ENCODE measurements around the gene ETV5.
"Not testable (repeated sequence)": the region's sequence is repeated elsewhere in the genome, so short reads cannot be mapped to it uniquely, and the experiment has no call there.

The ETV5 gene

GRCh38 chr3:186044427-186044826 lies 64.5 kb downstream of the ETV5 start:
- DNase-seq (ENCODE audit: insufficient read length, low spot score) = no peak
- TF ChIP-seq POU2F2 (IDR thresholded peaks at IDR 0.05; ENCODE audit: low read depth, low read length) (no peak), PAX5 (IDR thresholded peaks at IDR 0.05; ENCODE audit: insufficient read depth, low read length, severe bottlenecking) (no peak), POLR2AphosphoS5 (IDR thresholded peaks at IDR 0.05; ENCODE audit: low read depth, low read length) (no peak), POLR2A (IDR thresholded peaks at IDR 0.05; ENCODE audit: low read depth, low read length) (no peak), SPI1 (IDR thresholded peaks at IDR 0.05; ENCODE audit: low read depth, low read length) (no peak), TAF1 (IDR thresholded peaks at IDR 0.05; ENCODE audit: low read depth, low read length) (no peak)
- FAIRE-seq = no peak

GRCh38 chr3:186042521-186043202 lies 66.2 kb downstream of the ETV5 start:
- TF ChIP-seq TAF1 (IDR thresholded peaks at IDR 0.05; ENCODE audit: low read depth, low read length) (no peak), PAX5 (IDR thresholded peaks at IDR 0.05; ENCODE audit: insufficient read depth, low read length, severe bottlenecking) (no peak), SPI1 (IDR thresholded peaks at IDR 0.05; ENCODE audit: low read depth, low read length) (no peak), POLR2A (IDR thresholded peaks at IDR 0.05; ENCODE audit: low read depth, low read length) (no peak), POU2F2 (IDR thresholded peaks at IDR 0.05; ENCODE audit: low read depth, low read length) (no peak), POLR2AphosphoS5 (IDR thresholded peaks at IDR 0.05; ENCODE audit: low read depth, low read length) (no peak)
- FAIRE-seq = no peak
- no peak for DNase-seq (ENCODE audit: insufficient read length, low spot score)

- TF ChIP-seq SPI1 (IDR thresholded peaks at IDR 0.05; ENCODE audit: low read depth, low read length) = no peak
- TF ChIP-seq POU2F2 (IDR thresholded peaks at IDR 0.05; ENCODE audit: low read depth, low read length) = no peak
- TF ChIP-seq PAX5 (IDR thresholded peaks at IDR 0.05; ENCODE audit: insufficient read depth, low read length, severe bottlenecking) = no peak
- TF ChIP-seq POLR2A (IDR thresholded peaks at IDR 0.05; ENCODE audit: low read depth, low read length) = no peak
- TF ChIP-seq TAF1 (IDR thresholded peaks at IDR 0.05; ENCODE audit: low read depth, low read length) = no peak
- FAIRE-seq (no peak), DNase-seq (ENCODE audit: insufficient read length, low spot score) (no peak)
Observed at GRCh38 chr3:186042036-186042435, 66.9 kb downstream of the ETV5 start.

GRCh38 chr3:186038360-186038759 lies 70.5 kb downstream of the ETV5 start:
- FAIRE-seq = no peak

GRCh38 chr3:186035277-186035676 lies 73.6 kb downstream of the ETV5 start:
- no peak for FAIRE-seq
- DNase-seq (ENCODE audit: insufficient read length, low spot score) = no peak
- TF ChIP-seq PAX5 (IDR thresholded peaks at IDR 0.05; ENCODE audit: insufficient read depth, low read length, severe bottlenecking) (no peak), SPI1 (IDR thresholded peaks at IDR 0.05; ENCODE audit: low read depth, low read length) (no peak), POU2F2 (IDR thresholded peaks at IDR 0.05; ENCODE audit: low read depth, low read length) (no peak), POLR2AphosphoS5 (IDR thresholded peaks at IDR 0.05; ENCODE audit: low read depth, low read length) (no peak), TAF1 (IDR thresholded peaks at IDR 0.05; ENCODE audit: low read depth, low read length) (no peak)

More at GRCh38 chr3:186038360-186038759, 70.5 kb downstream of the ETV5 start:
- DNase-seq (ENCODE audit: insufficient read length, low spot score) = no peak
- TF ChIP-seq TAF1 (IDR thresholded peaks at IDR 0.05; ENCODE audit: low read depth, low read length) (no peak), POLR2A (IDR thresholded peaks at IDR 0.05; ENCODE audit: low read depth, low read length) (no peak), POU2F2 (IDR thresholded peaks at IDR 0.05; ENCODE audit: low read depth, low read length) (no peak), POLR2AphosphoS5 (IDR thresholded peaks at IDR 0.05; ENCODE audit: low read depth, low read length) (no peak), SPI1 (IDR thresholded peaks at IDR 0.05; ENCODE audit: low read depth, low read length) (no peak), PAX5 (IDR thresholded peaks at IDR 0.05; ENCODE audit: insufficient read depth, low read length, severe bottlenecking) (no peak)

- no peak for DNase-seq (ENCODE audit: insufficient read length, low spot score)
- FAIRE-seq = no peak
- TF ChIP-seq POLR2A (IDR thresholded peaks at IDR 0.05; ENCODE audit: low read depth, low read length) (no peak), POU2F2 (IDR thresholded peaks at IDR 0.05; ENCODE audit: low read depth, low read length) (no peak), POLR2AphosphoS5 (IDR thresholded peaks at IDR 0.05; ENCODE audit: low read depth, low read length) (no peak), PAX5 (IDR thresholded peaks at IDR 0.05; ENCODE audit: insufficient read depth, low read length, severe bottlenecking) (no peak), SPI1 (IDR thresholded peaks at IDR 0.05; ENCODE audit: low read depth, low read length) (no peak), TAF1 (IDR thresholded peaks at IDR 0.05; ENCODE audit: low read depth, low read length) (no peak)
Observed at GRCh38 chr3:186032321-186032720, 76.6 kb downstream of the ETV5 start.

GRCh38 chr3:186025993-186026392 lies 82.9 kb downstream of the ETV5 start:
- FAIRE-seq; DNase-seq (ENCODE audit: insufficient read length, low spot score): not testable (repeated sequence)

GRCh38 chr3:186025161-186025560 lies 83.7 kb downstream of the ETV5 start:
- FAIRE-seq (peak; percentile 67), DNase-seq (ENCODE audit: insufficient read length, low spot score) (no peak)
- no peak for TF ChIP-seq POLR2A (IDR thresholded peaks at IDR 0.05; ENCODE audit: low read depth, low read length)
- TF ChIP-seq SPI1 (IDR thresholded peaks at IDR 0.05; ENCODE audit: low read depth, low read length) = no peak
- TF ChIP-seq POLR2AphosphoS5 (IDR thresholded peaks at IDR 0.05; ENCODE audit: low read depth, low read length) = no peak
- no peak for TF ChIP-seq POU2F2 (IDR thresholded peaks at IDR 0.05; ENCODE audit: low read depth, low read length)
- no peak for TF ChIP-seq TAF1 (IDR thresholded peaks at IDR 0.05; ENCODE audit: low read depth, low read length)
- TF ChIP-seq PAX5 (IDR thresholded peaks at IDR 0.05; ENCODE audit: insufficient read depth, low read length, severe bottlenecking) = no peak

GRCh38 chr3:186024210-186024609 lies 84.7 kb downstream of the ETV5 start:
- DNase-seq (ENCODE audit: insufficient read length, low spot score) = no peak
- FAIRE-seq = no peak
- TF ChIP-seq TAF1 (IDR thresholded peaks at IDR 0.05; ENCODE audit: low read depth, low read length) (no peak), POU2F2 (IDR thresholded peaks at IDR 0.05; ENCODE audit: low read depth, low read length) (no peak), POLR2A (IDR thresholded peaks at IDR 0.05; ENCODE audit: low read depth, low read length) (no peak), SPI1 (IDR thresholded peaks at IDR 0.05; ENCODE audit: low read depth, low read length) (no peak)

- DNase-seq (ENCODE audit: insufficient read length, low spot score) = no peak
- FAIRE-seq = no peak
- TF ChIP-seq POLR2A (IDR thresholded peaks at IDR 0.05; ENCODE audit: low read depth, low read length) (no peak), PAX5 (IDR thresholded peaks at IDR 0.05; ENCODE audit: insufficient read depth, low read length, severe bottlenecking) (no peak), POLR2AphosphoS5 (IDR thresholded peaks at IDR 0.05; ENCODE audit: low read depth, low read length) (no peak), SPI1 (IDR thresholded peaks at IDR 0.05; ENCODE audit: low read depth, low read length) (no peak), TAF1 (IDR thresholded peaks at IDR 0.05; ENCODE audit: low read depth, low read length) (no peak)
Observed at GRCh38 chr3:186022931-186023330, 86.0 kb downstream of the ETV5 start.
